ENCODE results near the gene NRF1.

Gene NRF1

GRCh38 chr7:129772646-129773280 is 161.2 kb downstream of the NRF1 start:
- DNase-seq = no peak

GRCh38 chr7:129773328-129773731 is 161.8 kb downstream of the NRF1 start:
- DNase-seq = no peak

GRCh38 chr7:129773871-129774270 is 162.4 kb downstream of the NRF1 start:
- no peak for DNase-seq

GRCh38 chr7:129774359-129774758 is 162.8 kb downstream of the NRF1 start:
- no peak for DNase-seq

GRCh38 chr7:129774871-129775694 is 163.6 kb downstream of the NRF1 start:
- no peak for DNase-seq

GRCh38 chr7:129775695-129776361 is 164.3 kb downstream of the NRF1 start:
- DNase-seq = no peak

GRCh38 chr7:129776362-129776722 is 164.8 kb downstream of the NRF1 start:
- DNase-seq = no peak

- no peak for DNase-seq
Observed at GRCh38 chr7:129777195-129777844, 165.8 kb downstream of the NRF1 start.

GRCh38 chr7:129777993-129778769 is 166.7 kb downstream of the NRF1 start:
- no peak for DNase-seq

- no peak for DNase-seq
Observed at GRCh38 chr7:129778770-129779601, 167.5 kb downstream of the NRF1 start.

- DNase-seq = no peak
Observed at GRCh38 chr7:129779602-129780256, 168.2 kb downstream of the NRF1 start.

- DNase-seq = peak; percentile 42
Observed at GRCh38 chr7:129780257-129780973, 168.9 kb downstream of the NRF1 start.

GRCh38 chr7:129780974-129781927 is 169.7 kb downstream of the NRF1 start:
- no peak for DNase-seq

- no peak for DNase-seq
Observed at GRCh38 chr7:129781928-129782817, 170.7 kb downstream of the NRF1 start.

- no peak for DNase-seq
Observed at GRCh38 chr7:129782818-129783583, 171.5 kb downstream of the NRF1 start.

- DNase-seq = no peak
Observed at GRCh38 chr7:129783584-129783919, 172.0 kb downstream of the NRF1 start.

GRCh38 chr7:129784437-129784782 is 172.9 kb downstream of the NRF1 start:
- DNase-seq = no peak

All from effector CD8-positive, alpha-beta T cell (primary cell).